DMS114 treated with DMSO at 0.1 percent for 48 hours (cell line): ENCODE data around the gene GABRR2.

Experiments
- DNase-seq: peaks from one replicate; lab custom pipeline; 2025; ENCODE audit not compliant: unreplicated experiment; lab: John Stamatoyannopoulos, UW

Gene GABRR2

GRCh38 chr6:89214197-89214596, 100.9 kb downstream of the GABRR2 start:
- no peak for DNase-seq

- DNase-seq, result no peak
These were observed 102.6 kb downstream of the GABRR2 start for GRCh38 chr6:89212472-89212871.

- no peak for DNase-seq
These were observed 105.6 kb downstream of the GABRR2 start for GRCh38 chr6:89209457-89209856.

GRCh38 chr6:89208551-89208950, 106.5 kb downstream of the GABRR2 start:
- DNase-seq, result no peak
